ENCODE data around the gene PDSS1.
"Not testable (repeated sequence)": the region's sequence is repeated elsewhere in the genome, so short reads cannot be mapped to it uniquely, and the experiment has no call there.

The PDSS1 gene

GRCh38 chr10:26681971-26682370 is 15.5 kb upstream of the PDSS1 start:
- peak; percentile 33 for DNase-seq (ENCODE audit: low read depth)
- H3K36me3 ChIP-seq (ENCODE audit: control insufficient read depth, insufficient read depth, low read length, severe bottlenecking); H3K4me1 ChIP-seq (ENCODE audit: control insufficient read depth, insufficient read depth, low read length); H3K4me3 ChIP-seq (ENCODE audit: low read length); H3K9ac ChIP-seq (ENCODE audit: low read length); H3K9me3 ChIP-seq (ENCODE audit: control insufficient read depth, low read length); H3K27me3 ChIP-seq (replicated peaks; ENCODE audit: control insufficient read depth, insufficient read depth, low read length): not testable (repeated sequence)

- no peaks in the 10 kb centered on the region for H3K36me3 ChIP-seq (ENCODE audit: control insufficient read depth, insufficient read depth, low read length, severe bottlenecking)
- H3K9ac ChIP-seq (ENCODE audit: low read length): no peak overlapping the region
- no peak overlapping the region for H3K4me3 ChIP-seq (ENCODE audit: low read length)
- H3K27me3 ChIP-seq (replicated peaks; ENCODE audit: control insufficient read depth, insufficient read depth, low read length): no peaks in the 10 kb centered on the region
- DNase-seq (ENCODE audit: low read depth): no peak
- H3K4me1 ChIP-seq (ENCODE audit: control insufficient read depth, insufficient read depth, low read length): no peaks in the 10 kb centered on the region
- no peaks in the 10 kb centered on the region for H3K9me3 ChIP-seq (ENCODE audit: control insufficient read depth, low read length)
Measured at GRCh38 chr10:26682931-26683330, 14.6 kb upstream of the PDSS1 start.

GRCh38 chr10:26684667-26685264 is 12.7 kb upstream of the PDSS1 start:
- H3K36me3 ChIP-seq (ENCODE audit: control insufficient read depth, insufficient read depth, low read length, severe bottlenecking); H3K4me3 ChIP-seq (ENCODE audit: low read length); H3K9me3 ChIP-seq (ENCODE audit: control insufficient read depth, low read length); H3K9ac ChIP-seq (ENCODE audit: low read length); H3K4me1 ChIP-seq (ENCODE audit: control insufficient read depth, insufficient read depth, low read length); H3K27me3 ChIP-seq (replicated peaks; ENCODE audit: control insufficient read depth, insufficient read depth, low read length): not testable (repeated sequence)
- peak; percentile 68 for DNase-seq (ENCODE audit: low read depth)

GRCh38 chr10:26685441-26685840 is 12.1 kb upstream of the PDSS1 start:
- H3K36me3 ChIP-seq (ENCODE audit: control insufficient read depth, insufficient read depth, low read length, severe bottlenecking): no peaks in the 10 kb centered on the region
- H3K9me3 ChIP-seq (ENCODE audit: control insufficient read depth, low read length): no peaks in the 10 kb centered on the region
- H3K4me3 ChIP-seq (ENCODE audit: low read length): no peak overlapping the region
- no peak for DNase-seq (ENCODE audit: low read depth)
- no peaks in the 10 kb centered on the region for H3K4me1 ChIP-seq (ENCODE audit: control insufficient read depth, insufficient read depth, low read length)
- H3K9ac ChIP-seq (ENCODE audit: low read length): no peak overlapping the region
- H3K27me3 ChIP-seq (replicated peaks; ENCODE audit: control insufficient read depth, insufficient read depth, low read length): no peaks in the 10 kb centered on the region

GRCh38 chr10:26689399-26689798 is 8.1 kb upstream of the PDSS1 start:
- DNase-seq (ENCODE audit: low read depth): no peak
- no peak overlapping the region for H3K4me3 ChIP-seq (ENCODE audit: low read length)
- H3K36me3 ChIP-seq (ENCODE audit: control insufficient read depth, insufficient read depth, low read length, severe bottlenecking): no peaks in the 10 kb centered on the region
- peaks cover 4% of the 10 kb centered on the region for H3K4me1 ChIP-seq (ENCODE audit: control insufficient read depth, insufficient read depth, low read length)
- H3K9me3 ChIP-seq (ENCODE audit: control insufficient read depth, low read length): no peaks in the 10 kb centered on the region
- H3K9ac ChIP-seq (ENCODE audit: low read length): no peak overlapping the region
- no peaks in the 10 kb centered on the region for H3K27me3 ChIP-seq (replicated peaks; ENCODE audit: control insufficient read depth, insufficient read depth, low read length)

GRCh38 chr10:26690731-26691475 is 6.6 kb upstream of the PDSS1 start:
- peaks cover 4% of the 10 kb centered on the region for H3K4me1 ChIP-seq (ENCODE audit: control insufficient read depth, insufficient read depth, low read length)
- DNase-seq (ENCODE audit: low read depth): no peak
- no peak overlapping the region for H3K9ac ChIP-seq (ENCODE audit: low read length)
- no peak overlapping the region for H3K4me3 ChIP-seq (ENCODE audit: low read length)
- no peaks in the 10 kb centered on the region for H3K27me3 ChIP-seq (replicated peaks; ENCODE audit: control insufficient read depth, insufficient read depth, low read length)
- H3K9me3 ChIP-seq (ENCODE audit: control insufficient read depth, low read length): no peaks in the 10 kb centered on the region
- H3K36me3 ChIP-seq (ENCODE audit: control insufficient read depth, insufficient read depth, low read length, severe bottlenecking): no peaks in the 10 kb centered on the region

- not testable (repeated sequence) for H3K36me3 ChIP-seq (ENCODE audit: control insufficient read depth, insufficient read depth, low read length, severe bottlenecking); H3K9me3 ChIP-seq (ENCODE audit: control insufficient read depth, low read length); H3K27me3 ChIP-seq (replicated peaks; ENCODE audit: control insufficient read depth, insufficient read depth, low read length); H3K9ac ChIP-seq (ENCODE audit: low read length); H3K4me3 ChIP-seq (ENCODE audit: low read length)
- peaks cover 19% of the 10 kb centered on the region for H3K4me1 ChIP-seq (ENCODE audit: control insufficient read depth, insufficient read depth, low read length)
- peak; percentile 42 for DNase-seq (ENCODE audit: low read depth)
Measured at GRCh38 chr10:26694536-26694935, 3.0 kb upstream of the PDSS1 start.

GRCh38 chr10:26696786-26697162 is 727 bp upstream of the PDSS1 start:
- H3K4me3 ChIP-seq (ENCODE audit: low read length): peak overlapping the region; percentile 91
- H3K36me3 ChIP-seq (ENCODE audit: control insufficient read depth, insufficient read depth, low read length, severe bottlenecking): no peaks in the 10 kb centered on the region
- DNase-seq (ENCODE audit: low read depth): no peak
- peak overlapping the region; percentile 98 for H3K9ac ChIP-seq (ENCODE audit: low read length)
- no peaks in the 10 kb centered on the region for H3K27me3 ChIP-seq (replicated peaks; ENCODE audit: control insufficient read depth, insufficient read depth, low read length)
- no peaks in the 10 kb centered on the region for H3K9me3 ChIP-seq (ENCODE audit: control insufficient read depth, low read length)
- peaks cover 16% of the 10 kb centered on the region for H3K4me1 ChIP-seq (ENCODE audit: control insufficient read depth, insufficient read depth, low read length)

- DNase-seq (ENCODE audit: low read depth): peak; percentile 22
- peaks cover 8% of the 10 kb centered on the region for H3K36me3 ChIP-seq (ENCODE audit: control insufficient read depth, insufficient read depth, low read length, severe bottlenecking)
Measured at GRCh38 chr10:26697922-26698608, 564 bp downstream of the PDSS1 start.

GRCh38 chr10:26698909-26699308 is 1.4 kb downstream of the PDSS1 start:
- Histone ChIP-seq H3K4me3 (ENCODE audit: low read length) (peak overlapping the region; percentile 91), H3K27me3 (replicated peaks; ENCODE audit: control insufficient read depth, insufficient read depth, low read length) (no peaks in the 10 kb centered on the region), H3K9ac (ENCODE audit: low read length) (peak overlapping the region; percentile 98)

More at GRCh38 chr10:26697922-26698608, 564 bp downstream of the PDSS1 start:
- Histone ChIP-seq H3K9ac (ENCODE audit: low read length) (peak overlapping the region; percentile 98), H3K4me3 (ENCODE audit: low read length) (peak overlapping the region; percentile 91), H3K27me3 (replicated peaks; ENCODE audit: control insufficient read depth, insufficient read depth, low read length) (no peaks in the 10 kb centered on the region), H3K9me3 (ENCODE audit: control insufficient read depth, low read length) (no peaks in the 10 kb centered on the region), H3K4me1 (ENCODE audit: control insufficient read depth, insufficient read depth, low read length) (peaks cover 16% of the 10 kb centered on the region)

GRCh38 chr10:26699631-26700030 is 2.1 kb downstream of the PDSS1 start:
- H3K27me3 ChIP-seq (replicated peaks; ENCODE audit: control insufficient read depth, insufficient read depth, low read length): no peaks in the 10 kb centered on the region
- no peak overlapping the region for H3K9ac ChIP-seq (ENCODE audit: low read length)
- peaks cover 16% of the 10 kb centered on the region for H3K4me1 ChIP-seq (ENCODE audit: control insufficient read depth, insufficient read depth, low read length)
- no peak overlapping the region for H3K4me3 ChIP-seq (ENCODE audit: low read length)
- H3K9me3 ChIP-seq (ENCODE audit: control insufficient read depth, low read length): no peaks in the 10 kb centered on the region
- DNase-seq (ENCODE audit: low read depth): no peak
- peaks cover 8% of the 10 kb centered on the region for H3K36me3 ChIP-seq (ENCODE audit: control insufficient read depth, insufficient read depth, low read length, severe bottlenecking)

More at GRCh38 chr10:26698909-26699308, 1.4 kb downstream of the PDSS1 start:
- Histone ChIP-seq H3K36me3 (ENCODE audit: control insufficient read depth, insufficient read depth, low read length, severe bottlenecking) (peaks cover 8% of the 10 kb centered on the region), H3K9me3 (ENCODE audit: control insufficient read depth, low read length) (no peaks in the 10 kb centered on the region), H3K4me1 (ENCODE audit: control insufficient read depth, insufficient read depth, low read length) (peaks cover 16% of the 10 kb centered on the region)
- no peak for DNase-seq (ENCODE audit: low read depth)
